ENCODE measurements around the gene DBF4.

- TF ChIP-seq, protein P1, sequence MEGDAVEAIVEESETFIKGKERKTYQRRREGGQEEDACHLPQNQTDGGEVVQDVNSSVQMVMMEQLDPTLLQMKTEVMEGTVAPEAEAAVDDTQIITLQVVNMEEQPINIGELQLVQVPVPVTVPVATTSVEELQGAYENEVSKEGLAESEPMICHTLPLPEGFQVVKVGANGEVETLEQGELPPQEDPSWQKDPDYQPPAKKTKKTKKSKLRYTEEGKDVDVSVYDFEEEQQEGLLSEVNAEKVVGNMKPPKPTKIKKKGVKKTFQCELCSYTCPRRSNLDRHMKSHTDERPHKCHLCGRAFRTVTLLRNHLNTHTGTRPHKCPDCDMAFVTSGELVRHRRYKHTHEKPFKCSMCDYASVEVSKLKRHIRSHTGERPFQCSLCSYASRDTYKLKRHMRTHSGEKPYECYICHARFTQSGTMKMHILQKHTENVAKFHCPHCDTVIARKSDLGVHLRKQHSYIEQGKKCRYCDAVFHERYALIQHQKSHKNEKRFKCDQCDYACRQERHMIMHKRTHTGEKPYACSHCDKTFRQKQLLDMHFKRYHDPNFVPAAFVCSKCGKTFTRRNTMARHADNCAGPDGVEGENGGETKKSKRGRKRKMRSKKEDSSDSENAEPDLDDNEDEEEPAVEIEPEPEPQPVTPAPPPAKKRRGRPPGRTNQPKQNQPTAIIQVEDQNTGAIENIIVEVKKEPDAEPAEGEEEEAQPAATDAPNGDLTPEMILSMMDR (IDR thresholded peaks at IDR 0.05) = no peak
- no peak for TF ChIP-seq POLR2A (IDR thresholded peaks at IDR 0.05)
Measured at GRCh38 chr7:87875151-87876039, 898 bp upstream of the DBF4 start.
